ENCODE measurements around the gene SVBP.

SVBP gene

DNA sequence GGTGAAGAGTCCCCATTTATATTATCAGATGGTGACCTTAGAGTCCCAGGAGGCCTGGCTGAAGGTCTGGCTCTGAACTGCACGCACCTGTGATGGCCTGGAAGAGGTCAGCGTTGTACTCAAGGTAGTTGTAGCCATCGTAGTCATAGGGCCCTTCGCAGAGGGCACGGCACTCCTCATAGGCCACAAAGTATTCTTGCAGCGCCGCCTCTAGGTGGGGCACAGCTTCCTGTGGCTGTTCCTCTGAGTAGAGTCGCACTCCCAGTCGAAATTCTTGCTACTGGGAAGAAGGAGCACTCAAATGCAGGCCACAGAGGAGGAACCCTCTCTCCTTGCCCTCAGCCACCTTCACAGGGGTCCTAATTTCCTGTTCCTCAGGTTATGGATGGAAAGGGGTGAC is 58.1 kb downstream of the SVBP start:
- DNase-seq: no peak

DNA sequence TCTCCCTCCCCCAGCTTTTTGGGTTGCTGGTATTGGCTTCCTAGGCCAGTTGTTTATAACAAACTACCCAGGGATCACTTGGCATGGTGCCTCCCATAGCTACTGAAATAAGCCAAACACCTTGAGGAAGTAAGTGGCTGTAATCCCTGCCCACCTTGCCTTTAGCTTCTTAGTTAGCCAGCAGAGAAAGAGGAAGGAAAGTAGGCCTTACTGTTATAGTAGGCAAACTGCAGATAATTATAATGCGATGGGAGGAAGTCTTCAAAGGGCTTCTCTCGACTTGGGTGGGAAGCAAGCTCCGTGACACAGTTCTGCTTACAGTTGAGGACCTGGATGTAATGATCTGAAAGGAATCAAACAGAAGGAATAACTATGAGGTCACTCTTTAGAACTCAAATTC is 58.6 kb downstream of the SVBP start:
- DNase-seq: no peak

DNA sequence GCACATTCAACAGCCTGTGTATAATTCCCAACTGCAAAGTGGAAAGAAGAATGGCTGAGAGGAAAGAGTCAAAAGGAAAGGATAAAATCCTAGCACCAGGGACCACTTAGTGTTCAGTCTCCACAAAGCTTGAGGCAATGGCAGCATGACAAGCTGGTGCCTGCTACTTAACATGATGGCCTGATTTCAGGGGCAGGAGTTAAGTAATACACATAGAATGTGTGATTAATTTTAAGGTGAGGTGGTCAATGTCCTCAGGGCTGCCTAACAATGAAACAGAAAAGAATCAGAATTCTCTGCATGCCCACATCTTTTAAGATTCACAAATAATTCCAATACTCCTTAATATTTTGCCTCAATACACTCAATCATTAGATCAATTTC is 59.3 kb downstream of the SVBP start:
- DNase-seq: no peak

All from activated gamma-delta T cell treated with Interleukin-2 at 50 U/mL for 16 hours (primary cell).